Measurements from ENCODE around the gene TIGD4.

DNA sequence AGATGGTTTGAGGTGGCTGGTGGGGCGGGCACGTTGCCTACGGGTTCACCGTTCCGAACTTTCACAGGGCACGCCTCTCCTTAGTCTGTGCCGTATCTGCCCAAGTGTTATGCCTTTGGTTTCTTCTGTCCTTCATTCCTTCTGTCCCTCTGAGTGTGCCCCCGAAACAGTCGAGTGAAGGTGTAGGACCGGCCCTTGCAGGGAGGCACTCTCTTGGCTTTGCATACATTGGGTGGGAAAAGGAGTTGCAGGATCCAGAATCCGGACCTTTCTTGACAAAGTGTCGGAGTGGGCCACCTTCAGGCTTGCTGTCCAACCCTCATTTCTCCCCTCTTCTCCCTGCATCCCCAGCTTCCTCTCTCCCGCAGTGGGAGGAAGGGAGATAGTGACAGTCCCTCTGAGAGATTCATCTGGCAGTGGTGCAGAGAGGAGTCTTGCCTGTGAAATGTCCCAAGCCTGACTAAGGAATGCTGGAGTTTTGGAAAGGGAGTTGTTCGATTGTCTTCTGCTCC lies 793 bp upstream of the TIGD4 start:
- TF ChIP-seq, protein P1, sequence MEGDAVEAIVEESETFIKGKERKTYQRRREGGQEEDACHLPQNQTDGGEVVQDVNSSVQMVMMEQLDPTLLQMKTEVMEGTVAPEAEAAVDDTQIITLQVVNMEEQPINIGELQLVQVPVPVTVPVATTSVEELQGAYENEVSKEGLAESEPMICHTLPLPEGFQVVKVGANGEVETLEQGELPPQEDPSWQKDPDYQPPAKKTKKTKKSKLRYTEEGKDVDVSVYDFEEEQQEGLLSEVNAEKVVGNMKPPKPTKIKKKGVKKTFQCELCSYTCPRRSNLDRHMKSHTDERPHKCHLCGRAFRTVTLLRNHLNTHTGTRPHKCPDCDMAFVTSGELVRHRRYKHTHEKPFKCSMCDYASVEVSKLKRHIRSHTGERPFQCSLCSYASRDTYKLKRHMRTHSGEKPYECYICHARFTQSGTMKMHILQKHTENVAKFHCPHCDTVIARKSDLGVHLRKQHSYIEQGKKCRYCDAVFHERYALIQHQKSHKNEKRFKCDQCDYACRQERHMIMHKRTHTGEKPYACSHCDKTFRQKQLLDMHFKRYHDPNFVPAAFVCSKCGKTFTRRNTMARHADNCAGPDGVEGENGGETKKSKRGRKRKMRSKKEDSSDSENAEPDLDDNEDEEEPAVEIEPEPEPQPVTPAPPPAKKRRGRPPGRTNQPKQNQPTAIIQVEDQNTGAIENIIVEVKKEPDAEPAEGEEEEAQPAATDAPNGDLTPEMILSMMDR (conservative IDR thresholded peaks at IDR 0.05) = no peak
- no peak for TF ChIP-seq ZFX (IDR thresholded peaks at IDR 0.05)

All from C4-2B (cell line).